Hepatocyte (in vitro differentiated cells): Measurements from ENCODE around the gene PERP.

ENCODE experiments used
- CTCF ChIP-seq: fragments of 200-600 bp; sonication (generic); IDR thresholded peaks from 2 replicates; pipeline ENCODE4 v1.5.1; 2016; ENCODE audit warnings: antibody characterized with exemption, mild to moderate bottlenecking; ENCODE audit not compliant: poor library complexity
- EZH2 ChIP-seq: fragments of 200-600 bp; sonication (generic); IDR thresholded peaks from 2 replicates; pipeline ENCODE4 v1.6.1; 2016; ENCODE audit warnings: antibody characterized with exemption, mild to moderate bottlenecking, borderline replicate concordance
- EZH2phosphoT487 ChIP-seq: fragments of 200-600 bp; sonication (generic); IDR thresholded peaks from one replicate; pipeline ENCODE4 v1.6.1; 2018; ENCODE audit warnings: antibody characterized with exemption, mild to moderate bottlenecking, low read depth, moderate library complexity; ENCODE audit not compliant: unreplicated experiment, severe bottlenecking

- TF ChIP-seq CTCF (no peak), EZH2 (no peak), EZH2phosphoT487 (no peak)
Measured at GRCh38 chr6:138101946-138102731, 5.1 kb downstream of the PERP start.
